T-helper 2 cell treated with Interferon-gamma antibody and Interleukin-4, amounts not matched to agents 100 ng/mL and 5 ng/mL, for 36 hours (primary cell): ENCODE results near the gene TENM4. TPM values are rescaled to one million over a fixed set of nuclear protein-coding genes. Genes with fewer than 3 reads are reported as not detected.

Source experiments
- intact Hi-C: fragments of 100-400 bp; cut with micrococcal nuclease; formaldehyde crosslinking; loops from one replicate; pipeline ENCODE4 v1.15.1; 2023
- total RNA-seq: library from RNA; stranded (reverse); gene quantifications from 2 replicates; pipeline ENCODE4 v1.2.3, GENCODE V29; 2022

TENM4 gene
- total RNA-seq, 1 donor from 2014 or later = not detected

DNA sequence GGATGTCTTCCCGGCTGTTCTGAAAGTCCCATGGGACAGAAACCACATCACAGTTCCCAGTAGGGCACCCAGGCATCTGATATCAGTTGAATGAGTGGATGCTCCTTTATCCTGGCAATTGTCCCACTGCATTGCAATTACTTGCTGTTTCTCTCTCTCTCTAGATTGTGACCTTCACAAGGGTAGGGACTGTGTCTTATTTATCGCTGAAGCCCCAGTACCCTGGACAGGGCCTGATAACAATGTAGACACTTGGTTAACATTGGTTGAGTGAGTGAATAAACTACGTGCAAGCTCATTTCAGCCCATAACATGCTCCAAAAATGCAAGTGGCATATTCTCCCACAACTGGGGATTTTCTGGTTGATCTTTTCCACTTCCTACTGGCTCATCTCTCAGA, 672.5 kb downstream of the TENM4 start:
- intact Hi-C loops = no loop called here

DNA sequence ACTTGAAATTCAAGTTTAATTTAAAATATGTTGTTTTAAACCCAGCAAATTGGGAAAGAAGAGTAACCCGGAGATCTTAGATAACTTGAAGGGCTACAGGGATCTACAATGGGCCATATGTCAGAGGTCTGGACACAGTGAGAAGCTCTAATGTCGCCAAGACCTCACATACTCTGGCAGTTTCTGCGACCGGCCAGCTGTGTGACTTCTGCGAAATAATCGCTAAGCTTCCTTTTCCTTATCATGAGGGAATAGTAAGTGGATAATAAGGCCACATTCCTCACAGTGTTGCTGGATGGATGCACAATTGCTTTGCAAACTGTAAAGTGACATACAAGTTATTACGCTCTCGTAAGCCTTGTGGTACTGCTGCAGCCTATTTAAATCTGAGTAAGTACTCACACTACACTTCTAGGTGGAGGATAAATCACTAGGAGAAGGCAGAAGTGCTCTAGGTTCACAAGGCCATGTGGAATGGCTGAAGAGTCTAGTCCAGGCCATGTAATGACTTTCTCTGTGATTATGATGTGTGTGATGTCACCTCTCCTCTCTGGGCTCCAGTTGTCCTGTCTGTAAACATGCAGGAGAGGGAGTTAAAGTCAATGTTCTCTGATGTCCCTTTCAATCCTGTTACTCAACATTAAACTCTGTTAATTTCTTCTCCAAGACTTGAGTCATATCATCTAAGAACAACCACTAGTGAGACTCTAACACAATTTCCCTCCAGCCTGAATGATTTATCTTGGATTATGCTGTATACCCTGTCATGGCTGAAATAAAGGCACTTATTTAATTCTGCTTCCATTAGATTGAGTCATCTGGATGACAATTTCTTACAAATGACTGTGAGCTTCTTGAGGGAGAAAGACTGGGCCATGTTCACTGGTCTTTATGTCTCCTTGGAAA, 673.5 kb downstream of the TENM4 start:
- intact Hi-C loops = no loop called here

GRCh38 chr11:78764946-78765345, 675.9 kb downstream of the TENM4 start:
- intact Hi-C loops = no loop called here

DNA sequence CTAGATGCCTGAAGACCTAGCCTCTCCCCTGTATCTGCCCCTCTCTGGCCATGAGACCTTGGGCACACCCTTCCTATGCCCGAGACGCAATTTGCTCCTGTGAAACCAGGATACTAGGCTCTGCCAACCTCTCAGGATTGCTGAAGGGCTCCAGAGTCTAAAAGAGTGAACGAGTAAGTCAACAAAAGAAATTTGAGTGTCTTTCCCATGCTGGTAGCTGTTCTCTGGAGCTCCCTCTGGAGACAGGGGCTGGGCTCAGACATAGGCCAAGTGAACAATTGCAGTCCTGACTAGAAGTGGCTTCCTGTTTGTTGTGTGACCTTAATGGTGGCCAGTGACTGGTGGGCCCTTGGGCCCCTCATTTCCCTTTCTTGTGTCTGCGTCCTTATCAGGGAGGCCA, 677.2 kb downstream of the TENM4 start:
- intact Hi-C loops = no loop called here

GRCh38 chr11:78762105-78762504, 678.7 kb downstream of the TENM4 start:
- intact Hi-C loops = no loop called here

GRCh38 chr11:78759071-78759470, 681.8 kb downstream of the TENM4 start:
- intact Hi-C loops = no loop called here

DNA sequence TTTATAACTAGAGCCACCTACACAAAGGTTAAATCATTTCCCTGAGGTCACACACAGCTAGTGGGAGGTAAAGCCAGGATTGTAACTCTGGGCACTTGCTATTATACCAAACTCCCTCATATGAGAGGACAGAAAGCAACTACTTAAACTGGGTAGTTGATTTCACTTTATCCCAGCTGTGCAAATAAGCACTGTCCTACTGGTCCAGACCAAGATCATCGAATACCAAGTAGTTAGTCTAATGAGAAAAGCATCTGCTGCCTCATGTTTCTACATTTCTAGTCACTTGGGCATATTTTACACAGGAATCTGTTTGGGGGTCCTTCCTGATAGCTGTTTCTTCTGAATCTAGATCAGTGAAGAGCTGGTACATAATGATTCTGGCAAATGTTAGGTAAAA, 687.5 kb downstream of the TENM4 start:
- intact Hi-C loops = no loop called here

GRCh38 chr11:78752494-78752893, 688.3 kb downstream of the TENM4 start:
- intact Hi-C loops = no loop called here

DNA sequence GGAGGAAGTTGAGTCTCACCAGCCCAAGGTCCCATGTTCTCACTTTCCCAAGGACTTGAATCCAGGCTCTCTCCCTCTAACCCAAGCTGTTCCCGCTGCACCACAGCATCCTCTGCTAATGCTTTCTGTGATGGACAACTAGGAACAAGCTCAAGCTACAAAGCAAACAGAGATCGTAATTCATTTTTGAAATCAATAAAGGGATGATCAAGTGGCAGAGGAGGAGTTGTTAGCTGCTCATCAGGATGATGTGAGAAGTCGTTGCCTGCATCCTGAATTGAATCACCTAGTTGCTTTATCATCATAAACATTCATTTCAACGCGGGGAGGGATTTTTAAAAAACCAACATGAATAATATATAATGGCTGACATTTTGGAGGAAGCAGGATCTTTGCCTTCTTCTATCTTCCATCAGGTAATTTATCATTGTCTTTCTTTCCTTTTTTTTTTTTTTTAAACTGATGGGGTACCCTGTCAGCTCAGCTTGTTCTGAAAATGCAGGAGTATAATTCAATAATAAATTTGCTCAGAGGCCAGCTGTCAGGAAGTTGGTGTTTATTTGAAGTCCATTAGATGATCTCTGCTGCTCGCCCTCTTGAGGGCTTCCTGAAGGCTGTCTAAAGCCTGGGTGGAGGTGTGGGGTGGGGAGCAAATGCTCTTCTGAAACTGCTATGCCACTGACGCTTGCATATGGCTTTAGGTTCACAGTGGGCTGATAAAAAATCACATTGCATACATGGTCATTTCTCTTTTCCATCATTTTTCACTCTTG, 691.7 kb downstream of the TENM4 start:
- intact Hi-C loops = no loop called here

DNA sequence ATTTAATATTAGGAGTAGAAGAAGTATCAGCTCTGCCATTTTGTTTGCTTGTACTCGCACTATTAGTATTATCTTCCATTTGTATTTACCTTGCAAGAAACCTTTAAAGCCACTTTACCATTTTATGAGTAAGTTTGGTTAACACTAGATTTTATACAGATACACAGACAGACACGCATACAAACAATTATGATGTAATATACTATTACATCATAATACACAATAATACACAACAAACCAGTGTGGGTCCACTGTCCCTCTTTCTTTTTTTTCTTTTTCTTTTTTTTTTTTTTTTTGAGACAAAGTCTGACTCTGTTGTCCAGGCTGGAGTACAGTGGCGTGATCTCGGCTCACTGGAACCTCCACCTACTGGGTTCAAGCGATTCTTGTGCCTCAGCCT, 695.9 kb downstream of the TENM4 start:
- intact Hi-C loops = no loop called here

DNA sequence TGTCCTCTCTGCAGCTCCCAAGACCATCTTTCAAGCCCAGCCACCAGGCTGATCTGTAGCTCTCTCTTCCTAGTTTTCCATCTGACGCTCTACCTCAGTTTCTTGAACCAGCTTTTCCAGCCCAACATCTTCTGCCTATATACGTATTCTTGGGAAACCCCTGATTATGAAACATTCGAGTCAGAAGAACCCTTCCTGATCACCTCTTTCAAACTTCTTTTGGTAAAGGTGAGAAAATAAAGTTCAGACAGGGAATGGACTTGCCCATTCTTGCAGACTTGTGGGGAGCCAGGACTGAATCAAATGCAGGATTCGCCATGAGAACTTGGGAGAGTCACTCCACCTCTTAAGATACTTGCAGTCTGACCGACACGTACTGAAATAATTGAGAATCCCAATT, 696.6 kb downstream of the TENM4 start:
- intact Hi-C loops = no loop called here

DNA sequence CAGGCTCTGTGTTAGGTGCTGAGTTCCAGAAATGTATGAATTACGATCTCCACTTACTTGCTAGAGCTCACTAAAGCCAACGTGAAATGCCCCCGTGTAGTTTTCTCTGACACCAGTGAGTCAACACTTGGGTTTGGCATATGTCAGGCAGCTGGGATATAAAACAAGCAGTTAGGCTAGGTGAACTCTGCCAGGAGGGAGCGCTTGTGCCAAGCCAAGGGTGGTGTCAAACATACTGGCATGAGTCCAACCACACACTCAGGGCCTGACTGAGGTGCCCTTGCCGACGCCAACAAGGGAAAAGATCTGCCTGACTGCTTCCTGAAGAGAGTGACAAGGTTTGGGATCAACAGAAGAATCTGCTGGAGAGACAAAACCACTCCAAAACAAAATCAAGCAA, 698.4 kb downstream of the TENM4 start:
- intact Hi-C loops = no loop called here

GRCh38 chr11:78741741-78742140, 699.1 kb downstream of the TENM4 start:
- intact Hi-C loops = no loop called here

GRCh38 chr11:78740199-78741071, 700.4 kb downstream of the TENM4 start:
- intact Hi-C loops = no loop called here

GRCh38 chr11:78737891-78738290, 702.9 kb downstream of the TENM4 start:
- intact Hi-C loops = no loop called here

DNA sequence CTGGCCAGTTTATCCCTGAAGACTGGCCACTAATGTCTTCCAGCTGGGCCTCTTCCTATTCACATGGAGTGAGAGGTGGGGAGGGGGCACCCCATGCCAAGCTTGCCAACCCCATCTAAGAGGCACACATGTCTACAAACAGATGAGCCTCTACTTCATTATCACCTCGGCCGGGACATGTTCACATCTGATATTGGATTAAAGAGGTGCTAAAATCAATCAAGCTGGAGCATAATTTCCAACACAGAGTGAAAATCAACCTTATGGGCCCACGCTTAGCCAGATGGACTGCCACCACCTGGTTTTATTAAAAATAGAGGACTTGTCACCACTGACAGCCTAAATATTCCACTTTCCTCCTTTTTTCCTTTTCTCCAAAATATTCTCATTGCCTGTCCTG, 703.5 kb downstream of the TENM4 start:
- intact Hi-C loops = no loop called here

DNA sequence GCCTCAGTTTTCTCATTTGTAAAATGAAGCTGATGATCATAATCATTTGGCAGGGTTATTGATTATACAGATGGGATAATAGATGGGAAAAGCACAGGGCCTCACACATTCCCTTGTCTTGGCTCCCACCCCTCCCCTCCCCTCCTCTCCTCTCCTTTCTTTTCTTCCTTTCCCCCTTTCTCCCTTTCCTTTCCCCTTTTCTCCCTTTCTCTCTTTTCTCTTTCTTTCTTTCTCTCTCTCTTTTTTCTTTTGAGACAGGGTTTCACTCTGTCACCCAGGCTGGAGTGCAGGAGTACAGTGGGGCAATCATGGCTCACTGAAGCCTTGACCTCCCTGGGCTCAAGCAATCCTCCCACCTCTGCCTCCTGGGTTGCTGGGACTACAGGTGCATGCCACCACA, 705.1 kb downstream of the TENM4 start:
- intact Hi-C loops = no loop called here

DNA sequence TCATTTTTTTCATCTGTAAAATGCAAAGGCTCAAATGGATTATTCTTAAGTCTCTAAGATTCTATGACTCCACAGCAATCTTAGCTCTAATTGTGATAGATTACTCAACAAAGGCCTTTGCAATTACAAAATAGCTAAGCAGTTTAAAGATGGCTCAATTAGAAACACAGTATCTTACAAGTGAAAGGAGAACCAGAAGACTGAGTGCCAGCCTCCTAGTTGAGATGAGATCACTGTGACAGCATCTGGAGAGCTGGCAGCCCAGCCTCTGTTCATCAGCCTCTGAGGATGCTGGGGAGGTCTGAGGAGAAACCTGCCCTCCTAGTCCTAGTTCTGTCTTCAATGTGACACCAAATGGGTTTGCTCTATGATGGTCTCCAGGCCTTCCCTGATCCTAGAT, 707.8 kb downstream of the TENM4 start:
- intact Hi-C loops = no loop called here

- intact Hi-C loops = no loop called here
Observed at GRCh38 chr11:78732246-78732645, 708.6 kb downstream of the TENM4 start.

GRCh38 chr11:78731027-78731426, 709.8 kb downstream of the TENM4 start:
- intact Hi-C loops = no loop called here

GRCh38 chr11:78730267-78730824, 710.5 kb downstream of the TENM4 start:
- intact Hi-C loops = no loop called here
